DMS53 treated with DMSO at 0.1 percent for 48 hours (cell line): ENCODE results near the gene HSFX2.
"Not testable (repeated sequence)": the region's sequence is repeated elsewhere in the genome, so short reads cannot be mapped to it uniquely, and the experiment has no call there.

Experiments
- DNase-seq: peaks from one replicate; lab custom pipeline; 2025; ENCODE audit not compliant: unreplicated experiment; lab: John Stamatoyannopoulos, UW

Gene HSFX2

DNA sequence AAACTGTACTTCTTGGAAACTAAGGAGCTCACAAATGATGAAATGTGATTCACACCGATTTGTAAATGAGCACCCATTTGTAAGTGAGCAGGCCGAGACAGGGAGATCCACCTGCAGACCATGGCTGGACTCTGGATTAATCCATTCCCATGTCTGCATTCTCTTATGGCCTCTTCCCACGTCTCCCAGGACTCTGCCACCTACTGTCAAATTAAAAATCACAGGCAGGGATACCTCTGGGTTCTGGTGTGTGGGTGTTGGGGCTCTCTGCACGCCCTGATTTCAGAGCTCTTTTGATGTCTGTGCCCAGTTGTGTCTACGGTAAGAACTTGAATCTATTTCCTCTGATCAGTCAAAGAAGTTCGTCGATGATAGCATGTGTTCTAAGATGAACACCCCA, 4.1 kb downstream of the HSFX2 start:
- not testable (repeated sequence) for DNase-seq

DNA sequence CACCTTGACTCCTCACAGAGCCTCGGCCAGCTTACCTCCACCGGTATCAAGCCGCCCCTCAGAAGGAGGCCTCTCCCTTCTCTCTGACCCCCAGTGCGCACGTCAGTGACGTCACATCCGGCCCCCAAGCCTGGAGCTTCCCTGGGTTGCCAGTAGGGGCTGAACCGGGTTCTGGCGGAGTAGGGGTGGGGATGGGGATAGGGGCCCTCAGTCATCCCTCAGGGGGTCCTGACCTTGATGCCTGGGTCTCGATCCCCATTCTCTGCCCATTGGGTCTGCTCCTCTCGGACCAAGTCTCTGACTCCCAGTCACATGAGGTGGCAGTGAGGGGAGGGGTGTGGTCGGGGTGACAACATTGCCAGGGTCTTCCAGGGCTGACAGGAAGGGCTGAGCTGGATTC, 7.8 kb downstream of the HSFX2 start, which contains the start of gene MAGEA9B:
Gene MAGEA9B (minus strand): TSS at position 101 of the 400 bp plus-strand sequence. CDS start 4,280 bp downstream, outside the sequence.
- not testable (repeated sequence) for DNase-seq

DNA sequence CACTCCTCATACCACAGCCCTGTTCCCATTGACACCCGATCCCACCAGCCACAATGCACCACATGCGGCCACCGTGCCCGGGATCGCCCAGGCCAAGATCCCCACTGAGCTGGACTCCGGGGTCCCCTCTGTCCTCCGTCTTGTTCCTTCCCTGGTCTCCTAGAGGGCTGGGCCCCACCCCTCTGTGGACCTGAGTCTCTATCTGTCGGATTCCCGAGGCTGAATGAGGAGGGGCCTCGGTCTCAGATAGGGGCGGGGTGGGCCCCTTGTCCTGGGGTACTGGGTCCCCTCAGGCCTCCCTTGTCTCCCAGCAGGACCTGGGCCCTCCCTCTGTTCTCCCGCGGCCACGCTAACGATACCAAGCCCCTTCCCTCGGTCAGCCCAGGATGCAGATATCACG, 9.5 kb downstream of the HSFX2 start:
- DNase-seq, result not testable (repeated sequence)

DNA sequence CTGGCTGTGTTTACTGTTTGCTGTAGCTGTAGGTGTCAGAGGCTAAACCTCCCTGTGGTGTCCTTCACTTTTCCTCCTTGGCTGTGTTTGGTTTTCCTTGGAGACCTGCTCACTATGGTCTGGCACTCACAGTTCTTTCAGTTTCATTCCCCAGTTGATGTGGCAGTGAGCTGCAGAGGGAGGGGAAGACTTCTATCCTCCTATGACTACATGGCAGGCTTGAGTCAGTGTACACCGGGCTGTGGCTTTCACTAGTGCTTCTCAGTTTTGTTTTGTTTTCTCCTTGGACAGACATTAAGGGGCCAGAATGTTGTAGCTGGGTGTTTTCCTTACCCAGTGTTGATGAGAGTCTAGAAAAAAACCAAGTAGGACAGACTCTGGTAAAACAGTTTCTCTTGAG, 21.7 kb downstream of the HSFX2 start:
- not testable (repeated sequence) for DNase-seq

DNA sequence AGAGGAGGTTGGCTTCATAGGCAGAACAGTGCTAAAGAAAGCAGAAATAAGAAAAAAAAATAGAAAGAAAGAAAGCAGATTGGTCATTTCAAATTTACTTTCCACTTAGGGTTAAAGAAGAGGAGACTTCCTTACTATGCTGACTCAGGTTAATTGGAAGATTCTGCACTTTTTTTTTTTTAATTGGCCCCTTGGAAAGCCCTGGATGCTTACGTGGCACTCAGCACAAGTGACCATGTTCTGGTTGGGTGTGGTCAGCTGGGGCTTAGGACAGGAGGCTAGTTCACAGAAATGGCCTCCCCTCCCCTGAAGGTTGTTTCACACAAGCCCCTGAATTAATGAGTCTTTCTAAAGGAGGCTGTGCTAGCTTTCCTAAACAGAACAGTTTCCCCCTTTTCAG, 22.4 kb downstream of the HSFX2 start:
- DNase-seq, result no peak

DNA sequence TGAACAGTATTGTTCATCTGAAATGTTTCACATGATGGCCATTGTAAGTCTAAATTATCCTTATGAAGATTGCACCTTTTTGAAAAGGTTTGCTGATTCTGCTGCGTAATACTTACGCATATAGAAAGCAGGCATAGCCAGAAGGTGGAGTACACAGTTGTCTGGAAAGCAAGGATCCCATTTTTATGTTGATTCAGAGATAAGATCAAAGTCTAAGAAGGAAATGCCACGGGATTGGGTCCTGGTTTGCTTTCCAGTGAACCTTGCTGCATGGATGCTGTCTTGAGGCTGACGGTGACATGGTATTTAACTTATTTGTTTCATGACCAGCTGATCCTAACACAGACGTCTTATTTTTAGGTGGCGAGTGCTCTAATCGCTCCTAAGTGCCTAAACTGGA, 23.3 kb downstream of the HSFX2 start:
- DNase-seq, result no peak

DNA sequence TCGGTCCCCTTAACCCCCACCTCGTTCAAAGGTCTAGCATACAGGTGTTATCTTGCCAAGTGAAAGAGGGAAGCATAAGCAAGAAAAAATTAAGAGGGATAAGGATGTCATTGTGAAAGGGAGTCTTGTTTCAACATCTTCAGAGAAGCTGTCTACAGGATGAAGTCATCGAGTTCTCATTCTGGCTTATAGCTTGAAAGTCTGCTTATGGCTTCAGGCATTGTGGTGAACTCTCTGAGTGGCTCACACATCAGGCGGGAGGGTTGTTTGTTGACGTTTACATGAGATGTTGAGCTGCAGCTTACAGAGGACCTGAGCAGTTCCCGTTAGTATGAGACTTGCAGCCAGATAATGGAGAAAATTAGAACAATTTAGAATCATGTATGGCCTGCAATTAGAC, 24.4 kb downstream of the HSFX2 start:
- no peak for DNase-seq

DNA sequence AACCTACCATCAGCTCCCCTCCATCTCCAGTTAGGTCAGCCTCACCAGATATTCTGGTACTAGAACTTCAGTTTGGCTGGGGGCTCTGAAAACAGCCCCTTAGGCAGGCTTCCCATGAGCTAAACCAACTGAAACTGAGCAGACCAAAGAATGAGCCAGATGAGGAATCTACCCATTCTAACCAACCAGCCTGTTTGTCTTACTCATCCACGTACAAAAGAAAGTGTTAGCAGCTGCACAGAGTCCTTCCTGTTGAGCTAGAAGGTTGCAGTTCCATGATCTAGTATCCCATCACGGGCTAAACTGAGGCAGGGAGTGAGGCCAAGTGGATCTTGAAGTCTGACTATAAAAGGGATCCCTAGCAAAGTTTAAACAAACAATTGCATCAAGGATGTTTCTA, 25.3 kb downstream of the HSFX2 start:
- DNase-seq, result no peak

DNA sequence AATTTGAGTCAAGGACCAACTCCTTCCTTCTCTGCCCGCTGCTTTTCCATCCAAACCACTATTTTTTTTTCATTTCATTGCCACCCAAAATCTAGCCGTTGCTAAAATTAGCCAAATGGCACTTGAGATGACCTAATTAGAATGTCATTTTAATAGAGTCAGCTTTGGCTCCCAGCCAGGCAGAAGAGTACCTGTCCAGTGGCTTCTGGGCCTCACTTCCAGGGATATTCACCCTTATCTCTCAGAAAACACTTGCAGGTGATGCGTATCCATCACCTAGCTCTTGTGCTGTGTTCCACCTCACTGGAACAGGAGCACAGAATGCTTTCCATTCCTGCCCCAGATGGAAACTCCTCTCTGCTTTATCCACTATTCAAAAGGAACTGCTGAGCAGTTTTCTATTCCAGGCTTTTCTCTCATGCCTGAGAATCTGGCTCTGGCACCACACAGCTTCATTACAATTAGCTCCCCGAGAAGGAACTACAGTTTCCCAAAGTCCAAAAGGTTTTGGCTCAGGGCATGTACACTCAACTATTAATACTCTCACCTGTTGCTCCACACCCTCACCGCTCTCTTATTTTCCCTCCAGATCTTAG, 26.3 kb downstream of the HSFX2 start:
- no peak for DNase-seq

DNA sequence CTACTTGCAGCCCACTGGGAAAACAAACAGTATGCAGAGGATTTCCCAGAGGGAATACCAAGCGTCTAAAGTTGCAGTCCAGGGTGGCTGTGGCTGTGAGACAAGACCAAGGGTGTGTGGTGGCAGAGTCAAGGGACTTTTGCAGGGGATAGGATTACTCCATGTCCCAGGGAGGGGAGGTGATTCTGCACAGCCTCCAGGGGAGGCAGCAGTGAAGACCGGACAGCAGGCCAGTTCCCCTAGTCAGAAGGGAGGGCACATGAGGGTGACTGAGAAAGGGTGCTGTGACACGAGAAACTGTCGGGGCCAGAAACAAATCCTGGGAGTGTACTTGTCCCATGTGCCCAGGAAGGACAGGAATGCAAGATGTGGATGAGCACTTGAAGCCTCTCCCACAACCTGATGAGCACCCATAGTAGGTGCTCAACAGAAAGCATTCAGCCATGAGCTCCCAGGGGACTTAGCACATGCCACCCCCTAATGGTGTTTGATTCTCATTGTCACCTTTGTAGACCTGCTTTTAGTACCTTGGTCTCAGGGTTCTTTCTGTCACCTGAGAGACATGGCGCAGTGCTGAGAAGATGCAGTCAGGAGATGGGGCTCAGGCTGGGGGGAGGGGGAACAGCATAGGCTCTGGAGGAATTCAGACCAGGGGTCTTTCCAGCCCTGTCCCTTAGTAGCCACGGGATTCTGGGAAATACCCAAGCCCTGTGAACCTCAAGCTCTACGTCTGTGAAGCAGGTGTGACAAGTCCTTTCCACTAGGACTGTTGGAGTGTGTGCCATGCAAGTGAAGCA, 27.3 kb downstream of the HSFX2 start:
- DNase-seq, result no peak

DNA sequence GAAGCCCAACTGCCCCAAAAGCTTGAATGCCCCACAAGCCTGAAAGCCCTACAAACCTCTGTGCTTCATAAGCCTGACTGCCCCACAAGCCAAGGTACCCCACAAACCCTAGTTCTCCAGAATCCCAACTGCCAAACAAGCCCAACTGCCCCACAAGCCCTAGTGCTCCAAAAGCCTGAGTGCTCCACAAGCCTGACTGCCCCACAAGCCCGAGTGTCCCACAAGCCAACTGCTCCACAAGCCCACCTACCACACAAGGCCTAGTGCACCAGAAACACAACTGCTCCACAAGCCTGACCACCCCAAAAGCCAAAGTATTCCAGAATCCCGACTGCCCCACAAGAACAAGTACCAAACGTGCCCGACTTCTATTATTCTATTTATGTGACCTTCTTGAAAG, 31.8 kb downstream of the HSFX2 start:
- DNase-seq, result no peak

DNA sequence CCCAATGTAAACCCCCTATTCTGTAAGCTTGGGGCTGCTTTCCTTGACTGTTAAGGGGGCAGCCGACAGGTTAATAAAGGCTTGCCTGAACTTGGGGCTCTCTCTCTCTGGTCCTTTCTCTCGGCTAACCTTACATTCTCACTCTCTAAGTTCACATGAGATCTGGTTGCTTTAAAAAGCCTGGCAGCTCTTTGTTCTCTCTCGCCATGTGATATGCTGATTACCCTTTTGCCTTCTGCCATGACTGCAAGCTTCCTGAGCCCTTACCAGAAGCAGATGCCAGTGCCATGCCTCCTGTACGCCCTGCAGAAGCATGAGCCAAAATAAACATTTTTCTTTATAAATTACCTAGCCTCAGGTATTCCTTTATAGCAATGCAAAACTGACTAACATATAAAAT, 39.9 kb downstream of the HSFX2 start:
- DNase-seq, result not testable (repeated sequence)

DNA sequence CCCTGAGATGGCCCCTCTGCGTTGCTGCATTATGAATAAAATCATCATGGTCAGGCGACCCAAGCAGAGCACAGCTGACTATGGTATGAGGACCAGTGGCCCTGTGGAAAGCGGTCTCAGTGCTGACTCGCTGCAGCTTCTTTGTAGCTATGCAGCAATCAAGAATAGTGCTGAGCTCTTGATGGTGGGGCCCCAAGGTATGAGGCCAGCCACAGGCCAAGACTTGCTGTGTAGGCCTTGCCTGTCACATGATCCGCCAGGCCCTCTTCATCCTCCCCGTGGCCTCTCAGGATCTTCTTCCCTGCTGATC, 43.2 kb downstream of the HSFX2 start:
- DNase-seq, result not testable (repeated sequence)

DNA sequence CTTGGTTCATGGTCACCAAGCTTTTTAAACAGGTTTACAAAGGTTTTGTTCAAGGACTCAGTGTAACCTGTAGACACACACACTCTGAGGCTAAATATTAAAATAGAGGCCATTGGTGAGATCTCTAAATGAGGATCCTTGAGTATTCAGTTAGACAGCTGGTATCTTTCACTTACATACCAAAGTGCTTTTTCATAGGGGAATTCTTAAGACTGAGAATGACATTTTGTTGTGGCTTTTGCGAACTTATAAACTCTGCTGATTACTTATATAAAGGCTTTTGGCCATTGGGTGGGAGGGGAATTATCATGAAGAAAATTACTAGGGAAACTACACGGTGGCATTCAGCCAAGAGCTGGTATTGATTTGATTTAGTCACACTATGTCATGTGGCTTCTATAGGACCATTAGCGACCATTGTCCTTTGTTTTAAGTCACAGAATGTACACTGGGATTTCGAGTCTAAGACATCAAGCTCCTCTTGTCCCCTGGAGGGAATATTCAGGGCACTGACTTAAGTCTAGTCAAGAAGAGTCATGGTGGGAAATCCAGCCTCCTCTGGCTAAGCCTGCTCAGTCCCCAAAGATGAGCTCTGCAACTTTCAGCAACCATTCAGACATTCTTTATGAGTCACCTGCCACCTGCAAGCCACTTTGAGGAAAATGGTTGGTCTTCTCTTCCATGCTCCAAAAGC, 43.7 kb downstream of the HSFX2 start:
- DNase-seq, result not testable (repeated sequence)

DNA sequence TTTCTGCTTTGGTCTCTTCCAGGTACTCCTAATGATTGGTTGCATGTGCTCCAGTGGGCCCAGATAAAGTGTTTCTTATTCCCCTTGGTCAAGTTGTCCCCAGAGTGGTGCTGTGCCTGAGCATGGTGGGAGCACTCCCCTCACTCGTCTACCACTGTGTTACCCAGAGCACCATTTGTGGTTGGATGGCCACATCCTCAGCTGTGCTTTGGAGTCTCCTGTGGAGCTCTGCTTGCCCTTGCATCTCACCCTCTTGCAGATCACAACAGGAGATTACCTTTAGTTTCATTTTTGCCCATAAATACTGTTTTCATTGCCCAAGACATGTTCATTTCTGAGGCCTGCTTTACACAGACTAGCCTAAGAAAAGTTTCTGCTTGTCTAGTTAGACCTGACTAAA, 44.7 kb downstream of the HSFX2 start:
- not testable (repeated sequence) for DNase-seq

DNA sequence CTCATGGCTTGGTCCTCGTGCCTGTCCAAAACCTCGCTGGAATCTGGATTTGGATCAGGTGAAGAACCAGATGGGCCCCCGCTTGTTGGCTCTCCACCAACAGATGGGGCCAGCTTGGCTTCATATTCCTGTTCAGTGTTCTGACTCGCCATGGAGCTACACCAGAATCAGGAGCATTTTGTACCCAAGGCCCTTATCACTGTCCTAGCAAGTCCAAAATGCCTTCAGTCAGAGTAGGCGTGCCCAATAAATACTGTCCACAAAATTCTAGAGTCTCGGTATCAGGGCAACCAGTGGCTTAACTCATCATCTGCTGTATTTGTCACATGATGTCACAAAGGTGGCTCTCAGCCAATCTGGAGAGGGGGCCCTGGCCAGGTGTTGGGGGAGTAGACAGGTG, 45.4 kb downstream of the HSFX2 start, which contains the start of gene HSFX3:
Gene HSFX3 (minus strand): TSS at position 224 of the 400 bp plus-strand sequence. CDS start 72 bp downstream, at position 152.
- DNase-seq, result not testable (repeated sequence)

DNA sequence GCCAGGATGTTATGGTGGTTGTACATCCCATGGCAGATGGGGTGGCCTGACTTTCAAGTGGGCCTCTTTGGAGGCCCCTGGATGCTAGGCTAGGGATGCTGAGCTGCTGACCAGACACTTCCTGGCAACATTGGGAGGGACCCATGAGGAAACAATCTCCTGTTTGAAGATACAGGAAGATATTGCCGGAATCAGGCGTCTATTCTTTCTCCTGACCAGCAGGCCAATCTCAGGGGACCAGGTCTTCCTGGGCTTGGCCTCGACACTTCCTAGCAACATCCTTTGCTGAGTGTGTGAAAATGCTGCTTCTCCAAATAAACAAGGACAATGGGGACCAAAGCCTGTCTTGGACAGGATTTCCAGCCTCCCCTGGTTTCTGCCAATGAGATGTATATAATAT, 47.3 kb downstream of the HSFX2 start:
- DNase-seq, result not testable (repeated sequence)

DNA sequence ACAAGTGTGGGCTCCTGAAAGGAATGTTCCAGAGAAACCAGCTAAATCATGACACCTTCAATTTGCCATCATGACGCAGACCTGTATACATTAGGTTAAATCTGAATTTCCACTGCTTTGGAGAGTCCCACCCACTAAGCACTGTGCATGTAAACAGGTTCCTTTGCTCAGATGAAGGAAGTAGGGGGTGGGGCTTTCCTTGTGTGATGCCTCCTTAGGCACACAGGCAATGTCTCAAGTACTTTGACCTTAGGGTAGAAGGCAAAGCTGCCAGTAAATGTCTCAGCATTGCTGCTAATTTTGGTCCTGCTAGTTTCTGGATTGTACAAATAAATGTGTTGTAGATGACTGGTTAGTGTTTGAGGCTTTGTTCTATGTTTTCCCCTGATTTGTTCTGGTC, 48.2 kb downstream of the HSFX2 start:
- not testable (repeated sequence) for DNase-seq

DNA sequence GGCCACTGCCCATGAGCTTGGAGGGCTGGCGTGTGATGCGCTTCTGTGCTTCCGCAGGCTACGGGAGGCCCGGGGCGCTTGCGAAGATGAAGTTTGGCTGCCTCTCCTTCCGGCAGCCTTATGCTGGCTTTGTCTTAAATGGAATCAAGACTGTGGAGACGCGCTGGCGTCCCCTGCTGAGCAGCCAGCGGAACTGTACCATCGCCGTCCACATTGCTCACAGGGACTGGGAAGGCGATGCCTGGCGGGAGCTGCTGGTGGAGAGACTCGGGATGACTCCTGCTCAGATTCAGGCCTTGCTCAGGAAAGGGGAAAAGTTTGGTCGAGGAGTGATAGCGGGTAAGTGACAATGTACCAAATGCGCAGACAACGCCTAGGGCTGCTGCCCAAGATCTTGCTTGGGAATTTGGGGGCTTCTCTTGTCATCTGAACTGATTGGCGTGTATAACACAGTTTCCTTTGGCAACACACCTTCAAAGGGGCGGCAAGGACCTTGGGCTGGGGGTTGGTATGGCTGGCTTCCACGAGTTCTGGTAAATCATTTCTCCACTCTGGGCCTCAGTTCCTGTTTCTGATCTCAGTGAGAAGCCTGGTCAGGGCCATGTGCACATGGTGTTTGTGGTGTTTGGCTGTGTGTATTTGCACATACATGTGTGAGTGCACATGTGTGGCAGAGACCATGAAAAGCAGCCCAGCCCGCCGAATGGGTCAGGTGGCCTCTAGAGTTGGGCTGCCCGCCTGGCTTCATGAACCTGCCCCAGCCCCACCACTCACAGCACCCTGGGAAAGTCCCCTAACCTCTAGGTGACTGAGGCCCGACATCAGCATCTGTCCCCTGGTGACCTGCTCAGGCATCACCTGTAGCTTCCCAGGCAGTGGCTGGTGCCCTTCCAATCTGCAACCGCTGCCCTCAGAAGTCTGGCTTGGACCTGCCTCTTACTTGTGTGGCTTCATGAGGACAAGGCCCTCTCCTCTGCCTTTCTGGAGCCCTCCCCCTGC, 49.3 kb downstream of the HSFX2 start:
- DNase-seq, result not testable (repeated sequence)
